GM19463 (cell line): Measurements from ENCODE around the gene ENPP6.

Experiments
- ATAC-seq: cut with Tn5 transposase; IDR thresholded peaks from one replicate; pipeline ENCODE4 v1.9.1; 2021; ENCODE audit warnings: mild to moderate bottlenecking, moderate library complexity; ENCODE audit not compliant: unreplicated experiment

ENPP6 gene

DNA sequence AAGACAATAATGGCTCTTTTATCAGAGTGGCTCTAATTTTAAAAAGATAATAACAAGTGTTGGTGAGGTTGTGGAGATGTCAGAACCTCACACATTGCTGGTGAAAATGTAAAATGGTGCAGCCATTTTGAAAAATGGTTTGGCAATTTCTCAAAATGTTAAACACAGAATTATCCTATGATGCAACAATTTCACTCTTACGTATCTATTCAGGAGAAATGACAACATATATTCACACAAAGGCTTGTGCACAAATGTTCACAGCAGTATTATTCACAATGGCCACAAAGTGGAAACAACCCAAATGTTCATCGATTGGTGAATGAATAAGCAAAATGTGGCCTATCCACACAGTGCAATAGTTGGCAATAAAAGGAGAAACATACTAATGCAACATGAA, 24.7 kb downstream of the ENPP6 start:
- no peak for ATAC-seq

DNA sequence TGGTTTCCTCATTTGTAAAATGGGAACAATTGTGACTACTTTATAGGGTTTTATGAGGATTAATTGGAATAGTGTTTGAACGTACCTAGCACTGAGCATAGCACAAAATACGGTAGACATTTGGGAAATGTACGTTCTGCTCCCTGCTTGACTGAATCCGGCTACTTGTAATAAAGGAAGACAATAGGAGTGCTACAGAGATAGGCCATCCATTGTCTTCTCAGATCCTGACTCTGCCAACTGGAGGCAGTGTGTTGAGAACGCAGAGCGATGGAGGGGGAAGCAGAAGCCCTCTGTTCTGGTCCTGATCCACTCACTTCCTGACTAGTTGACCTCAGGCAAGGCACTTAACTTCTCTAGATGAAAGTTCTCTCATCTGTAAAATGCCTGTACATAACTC, 26.4 kb downstream of the ENPP6 start:
- ATAC-seq: no peak

DNA sequence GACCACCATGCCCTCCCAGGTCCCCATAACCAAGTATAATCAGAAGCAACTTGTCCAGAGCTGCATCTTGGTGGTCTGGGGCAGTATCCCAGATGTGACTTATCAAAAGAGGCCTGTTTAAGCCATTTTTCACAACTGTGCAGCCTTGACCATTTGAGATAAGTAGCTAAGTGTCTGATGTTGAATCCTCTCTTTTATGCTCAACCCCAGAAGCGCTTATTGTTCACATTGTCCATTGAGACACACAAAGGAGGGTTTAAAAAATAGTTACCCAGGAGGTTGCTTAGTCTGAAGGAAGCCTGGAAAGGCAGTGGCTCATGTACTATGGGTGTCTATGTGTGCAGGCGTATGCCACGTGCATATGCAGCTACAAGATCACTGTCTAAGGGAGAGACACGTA, 27.0 kb downstream of the ENPP6 start:
- no peak for ATAC-seq

DNA sequence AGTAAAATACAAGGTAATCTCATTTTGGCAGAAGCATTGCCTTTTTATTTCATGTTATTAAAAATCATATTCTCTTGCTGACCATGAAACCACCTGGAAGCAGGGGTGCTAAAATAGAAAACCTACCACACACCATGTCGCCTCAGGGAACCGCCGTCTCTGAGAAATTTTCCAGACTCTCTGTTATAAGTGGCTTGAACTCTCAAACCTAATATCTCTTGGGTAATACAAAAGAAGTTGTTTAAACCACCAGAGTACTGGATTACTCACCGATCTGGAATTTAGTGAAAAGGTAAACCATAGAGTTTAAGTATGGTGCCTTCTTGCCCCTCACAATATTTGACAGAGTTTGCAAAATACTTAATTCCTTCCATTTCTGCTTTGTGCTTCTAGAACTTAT, 27.7 kb downstream of the ENPP6 start:
- ATAC-seq: no peak

DNA sequence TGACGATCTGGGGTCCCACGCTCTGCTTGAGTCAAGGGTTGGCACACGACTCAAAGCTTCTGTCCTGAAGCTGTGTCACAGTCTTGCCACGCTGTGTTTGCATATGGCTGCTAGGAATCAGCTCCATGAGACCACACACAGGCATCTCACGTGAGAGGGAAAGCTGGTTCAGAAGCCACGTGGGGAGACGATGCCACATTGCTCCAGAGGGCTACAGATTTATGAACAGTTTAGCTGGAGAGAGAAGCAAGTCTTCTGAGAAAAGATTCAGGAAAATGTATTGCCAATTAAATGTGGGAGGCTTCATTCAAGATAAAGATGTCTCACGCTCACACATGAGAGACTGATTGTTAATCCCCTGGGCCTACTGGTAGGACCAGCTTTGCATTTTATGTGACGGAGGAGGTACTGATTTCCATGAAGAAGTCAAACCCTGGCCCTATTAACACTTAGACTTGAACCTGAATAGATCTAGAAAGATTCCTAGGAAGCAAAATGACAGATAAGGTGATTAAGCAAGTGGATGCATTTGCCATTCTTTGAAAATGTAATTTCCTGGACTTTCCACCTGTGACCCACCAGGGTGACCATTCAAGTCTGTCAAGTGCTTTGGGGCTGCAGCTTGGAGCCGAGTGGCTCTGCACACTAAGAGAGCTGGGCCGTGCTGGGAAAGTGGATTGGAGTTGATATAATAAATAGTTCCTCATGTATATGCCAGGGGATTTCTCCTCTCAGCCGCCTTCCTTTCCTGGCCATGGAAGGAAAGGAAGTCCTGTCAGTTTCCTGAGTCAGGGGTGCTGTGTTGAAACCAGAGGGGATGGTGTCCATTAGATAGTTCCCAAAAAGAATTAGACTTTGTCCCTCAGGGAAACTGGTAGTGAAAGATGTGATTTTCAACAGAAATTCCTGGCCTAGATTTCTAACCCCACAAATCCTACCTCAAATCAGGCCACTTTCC, 29.0 kb downstream of the ENPP6 start:
- no peak for ATAC-seq

DNA sequence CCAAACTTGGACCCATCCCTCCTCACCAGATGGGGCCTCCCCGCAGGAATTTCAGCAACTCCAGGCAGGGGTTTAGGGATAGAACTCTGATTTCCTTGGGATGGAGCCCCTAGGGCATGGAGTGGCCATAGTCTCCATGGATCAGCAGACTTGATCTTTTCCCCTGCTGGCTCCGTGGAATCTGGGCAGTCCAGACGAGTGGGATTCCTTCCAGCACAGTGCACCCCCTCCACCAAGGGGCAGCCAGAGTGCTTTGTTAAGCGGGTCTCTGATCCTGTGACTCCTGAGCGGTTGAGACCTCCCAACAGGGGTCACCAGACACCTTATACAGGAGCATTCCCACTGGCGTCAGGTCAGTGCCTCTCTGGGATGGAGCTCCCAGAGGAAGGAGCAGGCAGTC, 40.4 kb downstream of the ENPP6 start:
- no peak for ATAC-seq

DNA sequence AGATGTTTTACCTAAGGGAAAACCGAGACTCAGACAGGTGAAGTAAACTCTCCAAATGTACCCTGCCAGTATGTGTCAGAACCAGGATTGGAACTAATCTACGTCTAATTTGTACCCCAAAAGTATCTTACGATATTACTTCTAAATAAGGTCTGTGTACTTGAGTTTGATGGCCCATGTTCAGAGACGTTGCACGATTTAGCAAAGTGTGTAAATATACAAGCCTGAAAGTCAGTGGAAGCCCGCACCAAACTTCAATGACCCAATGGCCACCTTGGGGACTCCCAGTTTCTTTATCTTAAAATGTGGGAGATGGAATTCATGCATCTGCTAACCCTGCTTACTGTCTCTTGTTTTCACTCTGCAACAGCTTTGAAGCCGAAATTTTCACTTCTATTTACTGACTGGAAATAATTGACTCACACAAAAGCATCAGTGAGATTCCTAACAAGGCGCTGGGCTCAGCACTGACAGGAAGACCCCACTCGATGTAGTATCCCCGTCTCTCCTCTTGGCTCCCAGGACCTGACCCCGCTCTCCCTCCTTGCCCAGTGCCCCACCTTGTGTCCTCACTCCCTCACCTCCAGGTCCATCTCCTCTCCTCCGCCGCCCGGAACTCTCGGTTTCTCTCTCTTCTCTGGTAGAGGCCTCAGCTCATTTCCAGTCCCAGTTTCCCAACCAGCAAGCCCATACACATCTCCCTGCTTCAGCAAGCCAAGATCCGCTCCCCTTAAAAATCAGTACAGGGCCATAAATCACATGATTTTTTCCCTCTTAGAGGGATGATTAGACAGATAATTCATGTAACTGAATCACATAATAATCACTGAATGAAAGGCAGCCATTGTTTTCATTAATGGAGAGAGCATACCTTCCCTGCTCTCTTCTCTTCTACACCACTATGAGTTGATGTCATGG, 42.8 kb downstream of the ENPP6 start:
- ATAC-seq: no peak

DNA sequence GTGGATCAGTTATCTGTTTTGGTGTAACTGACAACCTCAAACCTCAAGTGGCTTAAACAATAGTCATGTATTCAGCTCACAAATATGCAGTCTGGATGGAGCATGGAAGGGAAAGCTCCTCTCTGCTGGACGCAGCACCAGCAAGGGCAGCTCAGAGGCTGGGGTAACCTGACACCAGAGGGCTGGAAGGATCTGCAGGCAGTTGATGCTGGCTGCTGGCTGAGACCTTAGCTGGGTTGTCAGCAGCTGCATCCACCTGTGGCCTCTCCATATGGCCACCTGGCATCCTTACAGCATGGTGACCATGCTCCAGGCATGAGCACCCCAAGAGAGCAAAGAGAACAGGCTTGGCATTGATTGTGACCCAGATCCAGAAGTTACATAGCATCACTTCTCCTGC, 46.7 kb downstream of the ENPP6 start:
- ATAC-seq: no peak

DNA sequence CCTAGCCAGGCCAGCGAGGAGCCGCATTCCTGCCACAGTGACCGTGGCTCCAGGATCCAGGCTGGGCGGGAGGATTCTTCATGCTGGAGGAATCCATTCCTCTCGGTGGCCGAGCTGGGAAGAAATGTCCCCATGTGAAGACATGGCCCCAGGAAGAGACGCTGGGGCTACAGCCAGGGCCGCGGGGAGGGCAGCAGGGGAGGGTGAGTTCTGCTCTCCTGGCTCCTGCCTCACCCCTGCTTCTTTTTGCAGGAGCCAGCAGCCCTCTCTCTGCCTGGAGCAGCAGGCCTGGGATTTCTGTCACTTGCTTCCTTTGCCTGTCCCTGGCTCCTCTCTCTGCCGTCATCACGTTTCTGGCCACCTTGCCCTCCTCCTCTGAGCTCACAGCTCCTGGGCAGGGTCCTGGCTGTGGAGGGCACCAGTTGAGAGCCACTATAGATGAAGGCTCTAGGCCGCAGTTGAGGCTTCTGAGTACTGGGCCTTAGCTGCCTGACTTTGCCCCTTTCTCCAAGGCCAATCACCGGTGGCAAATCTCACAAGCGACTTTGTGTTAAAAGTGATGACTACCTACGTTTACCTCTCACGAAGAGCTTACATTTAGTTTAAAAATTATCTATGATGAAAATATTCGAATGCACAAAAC, 48.3 kb downstream of the ENPP6 start:
- no peak for ATAC-seq

DNA sequence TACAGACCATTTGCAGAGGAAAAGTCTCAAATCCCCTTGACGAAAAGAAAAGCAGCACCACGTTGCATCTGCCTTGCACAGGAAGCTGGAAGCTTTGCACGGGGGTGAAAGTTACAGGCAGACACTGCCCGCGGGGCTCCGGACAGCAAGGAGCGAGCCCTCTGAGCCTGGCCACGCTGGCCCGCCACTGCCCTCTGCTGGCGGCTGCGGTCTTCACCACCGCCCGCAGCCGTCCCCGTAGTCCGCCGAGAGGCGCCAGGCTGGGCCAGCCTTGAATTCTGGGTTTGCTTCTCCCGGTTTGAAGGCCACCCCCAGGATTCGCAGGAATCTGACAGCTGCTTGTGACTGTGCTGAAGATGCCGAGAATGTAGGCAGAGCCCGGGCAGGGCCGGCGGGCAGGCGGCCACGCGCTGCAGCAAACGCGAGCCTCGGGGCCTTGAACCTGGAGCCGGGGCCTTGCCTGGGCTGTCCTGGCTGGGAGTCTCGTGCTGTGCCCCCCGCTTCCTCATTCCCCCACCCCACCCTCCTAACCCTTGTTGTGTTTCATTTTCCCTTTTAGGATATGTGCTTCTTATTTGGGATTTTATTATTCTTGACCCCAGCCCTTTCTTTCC, 49.2 kb downstream of the ENPP6 start:
- peak; percentile 76 for ATAC-seq

DNA sequence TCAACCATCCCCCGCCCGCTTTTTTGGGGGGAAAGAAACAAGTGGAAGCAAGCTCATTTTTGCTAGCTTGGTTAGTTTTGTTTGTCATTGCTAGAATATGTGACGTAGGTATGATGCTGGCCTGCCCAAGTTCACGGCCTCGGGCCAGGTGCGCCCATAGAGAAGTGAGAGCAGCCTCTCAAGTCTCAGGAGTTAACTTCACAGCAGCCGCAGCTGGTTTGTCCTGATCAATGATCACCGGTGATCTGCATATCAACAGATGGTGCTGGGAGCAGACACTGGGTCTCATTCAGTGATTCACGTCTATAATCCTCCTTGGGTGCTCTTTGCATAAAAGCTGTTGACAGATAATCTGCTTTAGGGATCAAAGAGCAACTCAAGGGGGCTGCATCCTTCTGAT, 50.1 kb downstream of the ENPP6 start:
- ATAC-seq: peak; percentile 87

DNA sequence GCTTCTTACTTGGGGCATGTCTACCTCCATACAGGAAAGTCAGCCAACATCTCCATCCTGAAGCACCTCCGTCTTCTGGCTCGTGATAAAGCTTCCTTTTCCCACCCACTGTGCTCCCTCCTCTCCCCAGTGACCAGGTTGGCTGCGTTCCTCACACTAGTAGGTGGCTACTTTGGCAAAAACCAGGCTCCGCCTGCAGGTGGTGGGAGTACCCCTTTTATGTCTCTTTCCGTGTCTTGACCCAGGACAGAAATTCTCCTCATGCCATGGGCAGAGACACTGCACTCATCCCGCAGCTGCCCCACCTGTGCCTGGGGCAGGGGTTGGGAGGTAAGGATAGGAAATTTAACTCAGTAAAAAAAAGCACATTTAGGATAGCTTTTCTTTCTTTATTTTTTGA, 50.9 kb downstream of the ENPP6 start:
- no peak for ATAC-seq

DNA sequence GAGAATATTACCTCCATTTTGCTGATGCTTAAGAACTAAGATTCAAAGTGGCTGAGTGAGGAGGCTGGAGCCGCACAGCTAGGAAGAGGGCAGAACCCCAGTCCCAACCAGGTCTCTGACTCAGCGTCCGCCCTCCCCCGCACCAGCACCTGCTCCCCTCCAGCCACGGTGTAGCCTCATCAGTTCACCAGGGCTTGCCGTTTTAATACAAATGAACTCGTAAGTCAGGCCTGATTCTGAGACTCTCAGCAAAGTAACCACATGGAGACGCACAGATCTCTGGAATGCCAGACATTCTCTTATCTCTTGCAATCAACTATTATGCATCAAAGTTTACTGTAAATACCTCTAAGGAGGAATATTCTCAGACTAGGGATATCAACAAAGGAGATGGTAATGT, 52.4 kb downstream of the ENPP6 start:
- ATAC-seq: no peak

DNA sequence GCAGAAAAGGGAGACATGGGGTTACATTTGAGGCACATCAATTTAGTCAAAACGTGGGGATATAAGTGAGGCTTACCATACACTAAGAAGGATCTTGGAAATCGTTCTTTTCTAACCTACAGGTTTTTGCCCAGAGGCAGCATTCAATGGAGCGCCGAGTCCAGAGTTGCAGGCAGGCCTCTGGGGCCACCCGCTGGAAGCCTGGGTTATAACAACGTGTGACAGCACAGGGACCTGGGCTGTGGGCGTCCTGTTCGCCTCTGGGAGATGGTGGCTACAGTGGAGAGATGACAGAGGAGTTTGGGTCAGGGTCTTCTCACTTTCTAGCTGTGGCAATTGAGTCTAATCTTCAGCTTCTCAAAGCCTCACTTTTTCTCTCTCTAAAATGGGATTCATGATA, 53.9 kb downstream of the ENPP6 start:
- no peak for ATAC-seq

DNA sequence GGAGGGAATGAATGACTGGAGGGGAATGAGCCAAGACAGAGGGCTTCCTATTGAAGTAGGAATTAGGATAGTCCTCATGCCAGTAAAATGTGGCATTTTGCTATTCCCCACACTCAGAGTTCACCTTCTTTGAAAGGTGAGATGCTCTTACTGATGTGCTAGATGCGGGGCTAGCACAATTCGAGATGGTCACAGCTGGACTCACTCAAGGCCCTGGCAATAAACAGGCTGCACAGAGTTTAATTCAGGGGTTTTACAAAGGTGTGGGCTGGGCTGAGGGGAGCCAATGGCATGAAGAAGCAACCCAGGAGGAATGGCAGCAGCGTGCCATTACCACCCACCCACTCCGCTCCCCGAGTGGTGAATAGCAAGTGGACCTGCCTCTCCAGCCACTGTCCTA, 55.1 kb downstream of the ENPP6 start:
- no peak for ATAC-seq

DNA sequence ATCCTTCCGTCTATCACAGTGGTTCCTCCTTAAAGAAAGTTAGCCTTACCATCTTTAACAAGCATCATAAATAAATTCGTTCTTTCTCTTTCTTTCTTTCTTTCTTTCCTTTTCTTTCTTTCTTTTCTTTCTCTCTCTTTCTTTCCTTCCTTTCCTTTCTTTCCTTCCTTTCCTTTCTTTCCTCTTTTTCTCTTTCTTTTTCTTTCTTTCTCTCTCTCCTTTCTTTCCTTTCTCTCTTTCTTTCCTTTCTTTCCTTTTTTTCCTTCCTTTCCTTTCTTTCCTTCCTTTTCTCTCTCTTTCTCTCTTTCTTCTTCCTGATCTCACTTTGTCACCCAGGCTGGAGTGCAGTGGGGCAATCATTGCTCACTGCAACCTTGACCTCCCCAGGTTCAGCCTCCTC, 60.4 kb downstream of the ENPP6 start:
- ATAC-seq: no peak

DNA sequence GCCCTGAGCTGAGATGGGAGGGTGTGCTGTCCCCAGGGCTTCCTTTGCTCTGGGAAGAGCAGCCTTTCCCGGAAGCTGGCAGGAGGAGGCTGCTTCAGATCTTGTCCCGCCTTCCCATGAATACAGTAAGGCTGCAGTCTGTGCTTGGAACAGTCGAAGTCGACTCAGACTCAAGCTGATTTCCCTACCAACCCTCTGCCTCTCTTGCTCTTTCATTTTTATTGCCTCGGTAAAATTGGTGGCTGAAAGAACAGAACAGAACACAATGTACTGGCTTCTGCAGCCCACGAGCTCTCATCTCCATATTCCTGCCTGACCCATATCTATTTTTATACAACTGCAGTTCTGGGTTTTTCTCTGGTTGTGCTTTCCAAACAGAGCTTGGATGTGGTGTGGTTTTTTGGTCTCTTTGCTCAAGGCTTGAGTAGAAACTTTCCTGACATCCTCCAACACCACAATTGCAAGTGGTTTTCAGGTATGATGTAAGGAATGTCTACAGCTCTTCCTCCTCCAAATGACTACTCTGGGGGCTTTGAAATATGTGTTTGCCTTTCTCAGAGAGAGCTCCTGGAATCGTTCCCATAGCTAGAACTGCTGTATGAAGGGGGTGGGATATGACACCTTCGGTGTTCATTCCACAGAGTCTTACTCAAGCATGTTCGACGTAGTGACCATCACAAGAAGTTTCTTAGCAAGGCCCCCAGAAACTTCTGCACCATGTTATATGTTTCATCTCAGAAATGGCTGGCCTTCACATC, 61.3 kb downstream of the ENPP6 start:
- ATAC-seq: no peak

DNA sequence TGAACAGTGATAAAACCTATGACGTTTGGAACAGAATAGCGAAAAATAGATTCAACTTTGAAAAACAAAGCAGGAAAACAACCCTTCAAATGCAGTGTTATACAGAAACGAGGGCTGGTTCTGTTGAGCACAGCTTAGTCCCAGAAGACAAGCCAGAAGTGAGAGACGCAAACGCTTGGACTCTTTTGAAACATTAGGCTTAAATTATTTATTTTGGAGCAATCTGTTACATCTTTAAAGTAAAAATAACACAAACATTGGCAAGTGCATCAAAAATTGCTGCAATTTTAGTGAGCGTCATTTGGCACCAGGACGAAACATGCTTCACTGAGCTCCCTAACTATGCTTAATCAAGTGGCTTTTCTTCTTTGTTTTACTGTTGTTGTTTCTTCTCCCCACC, 63.5 kb downstream of the ENPP6 start:
- ATAC-seq: no peak

DNA sequence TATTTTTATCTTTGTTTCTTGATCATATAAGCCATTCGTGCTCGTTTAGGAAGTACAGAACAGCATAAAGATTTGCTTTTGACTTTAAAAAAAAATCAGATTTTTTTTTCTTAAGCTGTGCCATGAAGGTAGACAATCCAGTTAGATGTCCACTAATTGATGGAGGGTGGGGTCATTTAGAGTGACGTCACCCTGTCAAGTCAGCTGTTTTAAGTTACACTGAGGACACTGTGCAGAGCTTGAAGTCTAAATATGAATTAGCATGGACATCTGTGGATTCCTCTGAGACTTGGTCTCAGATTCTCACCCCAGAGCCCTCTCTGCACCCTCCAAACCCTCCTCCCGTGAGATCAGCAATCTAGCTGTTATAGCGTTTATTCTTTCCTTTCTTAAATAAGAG, 63.9 kb downstream of the ENPP6 start:
- no peak for ATAC-seq

DNA sequence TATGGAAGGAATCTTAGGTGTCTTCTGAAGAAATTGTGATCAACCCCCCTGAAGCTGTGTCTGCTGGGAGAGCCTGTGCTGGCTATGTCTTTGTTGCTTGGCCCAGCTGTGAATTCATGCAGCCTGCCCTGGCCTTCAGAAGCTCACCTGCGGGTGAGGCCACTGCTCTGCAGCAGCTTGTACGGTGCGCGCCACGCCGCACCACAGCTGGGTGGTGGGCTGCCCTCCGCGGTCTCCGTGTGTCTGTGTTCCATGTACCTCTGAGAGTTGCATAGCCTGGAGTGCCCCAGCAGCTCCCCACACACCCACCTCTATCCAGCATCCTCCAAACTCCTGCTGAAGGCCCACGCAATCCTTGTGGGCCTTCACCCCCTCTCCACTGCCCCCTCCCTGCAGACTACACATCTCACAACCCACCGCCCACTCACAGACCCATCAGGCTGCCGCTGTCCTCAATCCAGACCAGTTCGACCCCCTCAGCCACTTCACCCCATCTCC, 65.6 kb downstream of the ENPP6 start:
- no peak for ATAC-seq
